HepG2 (cell line): ENCODE measurements around the gene TMEM220. TPM values are rescaled to one million over a fixed set of nuclear protein-coding genes. Genes with fewer than 3 reads are reported as not detected.

Experiments
- AKNA ChIP-seq: sonication (generic); formaldehyde crosslinking; IDR thresholded peaks from 2 replicates; pipeline ENCODE4 v1.4.0; 2020; ENCODE audit warnings: missing genetic modification reagents, borderline replicate concordance
- CEBPB ChIP-seq: IDR thresholded peaks from 2 replicates; pipeline ENCODE4 v1.6.1; 2011; ENCODE audit warnings: low read depth, low read length, improper control_type of control experiment, borderline replicate concordance
- HHEX ChIP-seq: IDR thresholded peaks from 2 replicates; pipeline ENCODE4 v1.6.1; 2016; ENCODE audit warnings: control low read depth
- HMGA1 ChIP-seq: sonication (generic); formaldehyde crosslinking; conservative IDR thresholded peaks from 2 replicates; pipeline ENCODE4 v1.4.0; 2020; ENCODE audit warnings: missing genetic modification reagents
- PHF8 ChIP-seq: sonication (generic); formaldehyde crosslinking; IDR thresholded peaks from 2 replicates; pipeline ENCODE4 v1.5.0; 2020; ENCODE audit warnings: missing genetic modification reagents
- RAD21 ChIP-seq: fragments of 450-650 bp; formaldehyde crosslinking; IDR thresholded peaks from 2 replicates; pipeline ENCODE4 v1.5.0; 2020; ENCODE audit warnings: mild to moderate bottlenecking
- TAF15 ChIP-seq: fragments of 200-400 bp; formaldehyde crosslinking; IDR thresholded peaks from one replicate; pipeline ENCODE4 v1.6.1; 2018; ENCODE audit warnings: mild to moderate bottlenecking, low read depth, low read length; ENCODE audit not compliant: poor library complexity, severe bottlenecking
- TCF7L2 ChIP-seq: IDR thresholded peaks from 2 replicates; pipeline ENCODE4 v1.6.1; 2011; ENCODE audit warnings: mild to moderate bottlenecking, low read depth, low read length, moderate library complexity
- TGIF2 ChIP-seq: IDR thresholded peaks from 2 replicates; pipeline ENCODE4 v1.6.1; 2016; ENCODE audit warnings: control low read depth, missing compliant biosample characterization
- THAP9 ChIP-seq: sonication (generic); formaldehyde crosslinking; IDR thresholded peaks from 2 replicates; pipeline ENCODE4; 2020; ENCODE audit warnings: missing genetic modification reagents, mild to moderate bottlenecking, borderline replicate concordance
- ZBTB7B ChIP-seq: sonication (generic); formaldehyde crosslinking; IDR thresholded peaks from 2 replicates; pipeline ENCODE4 v1.4.0; 2020; ENCODE audit warnings: missing genetic modification reagents
- ZC3H13 ChIP-seq: sonication (generic); formaldehyde crosslinking; IDR thresholded peaks from 2 replicates; pipeline ENCODE4 v1.8.1; 2023; ENCODE audit warnings: mild to moderate bottlenecking, missing genetic modification reagents, moderate library complexity
- ZC3H4 ChIP-seq: sonication (generic); formaldehyde crosslinking; IDR thresholded peaks from 2 replicates; pipeline ENCODE4 v1.4.0; 2020; ENCODE audit warnings: missing genetic modification reagents, borderline replicate concordance
- ZNF646 ChIP-seq: sonication (generic); formaldehyde crosslinking; IDR thresholded peaks from 2 replicates; pipeline ENCODE4 v1.9.0; 2021; ENCODE audit warnings: mild to moderate bottlenecking, missing genetic modification reagents
- polyA plus RNA-seq, 8 experiments: library from polyadenylated mRNA; depleted of rRNA in 3 of 8; stranded (reverse) in 7 of 8; unstranded in 1 of 8; fragments of >200 nt; fragmentation: Illumina TruSeq in 4 of 8; extraction: Trizol in 4 of 8; gene quantifications; 2 replicates each; pipeline versions ENCODE4 v1.2.1 to v1.2.3, GENCODE V29; 2011 to 2016; ENCODE audit warnings: low read depth in 4 of 8, missing spikeins in 1 of 8, mixed read lengths in 1 of 8; ENCODE audit not compliant: insufficient read depth in 1 of 8
- total RNA-seq, 5 experiments: library from RNA; depleted of rRNA; stranded (reverse); fragments of >200 nt; fragmentation: Illumina TruSeq; extraction: Trizol; gene quantifications; 2 replicates each; pipeline ENCODE4 v1.2.3, GENCODE V29; 2016; ENCODE audit warnings: low read depth in 1 of 5

Gene TMEM220
- total and polyA plus RNA-seq, 2 of the 13 experiments (the other 11 are each of a cell fraction or from before 2014, with no cell fraction given): 1.3 to 2.2 TPM

GRCh38 chr17:10697092-10698081, 32.4 kb downstream of the TMEM220 start, which contains the start of the genes ADPRM and SCO1 (continued):
- TF ChIP-seq THAP9 (peak; percentile 91), HHEX (CRISPR knock-in tag) (no peak), ZC3H13 (CRISPR knock-in tag) (no peak), HMGA1 (CRISPR knock-in tag) (no peak), ZBTB7B (peak; percentile 91), AKNA (CRISPR knock-in tag) (peak; percentile 74; the same call in 1 of the 2 replicates), TGIF2 (no peak), RAD21 (CRISPR knock-in tag) (peak; percentile 57; the same call in 1 of the 2 replicates), CEBPB (no peak), ZNF646 (CRISPR knock-in tag) (peak; percentile 32; the same call in 1 of the 2 replicates), PHF8 (CRISPR knock-in tag) (peak; percentile 97), TAF15 (no peak), ZC3H4 (CRISPR knock-in tag) (no peak), TCF7L2 (no peak)
